ENCODE results near the gene EHHADH. TPM values are rescaled to one million over a fixed set of nuclear protein-coding genes. Genes with fewer than 3 reads are reported as not detected.

EHHADH gene
- total RNA-seq, 2 experiments from 2014 or later, result 4.0 to 5.0 TPM

Small RNA genes within 50 kb of the gene (microRNA-seq; reads per million reads assigned to microRNA genes)
- gene MIR5588 (ENCODE audit: borderline microRNAs expressed, borderline replicate concordance), result 0.91 reads per million

Other genes with a start within 250 kb of the EHHADH start
- under 1 TPM in 1 of 2 experiments, not detected in 1; 0.04 TPM for gene C3orf70, start 101.0 kb downstream of the EHHADH start, total RNA-seq
- gene MAP3K13, start 109.1 kb upstream of the EHHADH start, total RNA-seq, result 10 to 100 TPM in 1 of 2 experiments, 1 to 10 TPM in 1; 8.9 to 10.2 TPM
- 10 to 100 TPM; 21.5 to 24.5 TPM for gene TMEM41A, start 245.0 kb upstream of the EHHADH start, total RNA-seq